Activated naive CD4-positive, alpha-beta T cell treated with anti-CD3 and anti-CD28 coated beads for 36 hours (primary cell): ENCODE measurements around the gene SINHCAF. TPM values are rescaled to one million over a fixed set of nuclear protein-coding genes. Genes with fewer than 3 reads are reported as not detected.

ENCODE experiments used
- CTCF ChIA-PET: fragments of 350-600 bp; sonication (Branson Sonifier 250); formaldehyde crosslinking; loops from one replicate; lab custom pipeline; 2021; ENCODE audit warnings: antibody characterized with exemption; lab: Charles Lee
- DNase-seq: peaks from one replicate; pipeline ENCODE4 v3.0.0-alpha.2; 2020
- H3K27ac Mint-ChIP-seq: one replicate; pipeline ENCODE4 v1.8.0; 2021; ENCODE audit warnings: mild to moderate bottlenecking, mixed read lengths
- H3K27me3 Mint-ChIP-seq: one replicate; pipeline ENCODE4 v1.8.0; 2021; ENCODE audit warnings: low read depth, mixed read lengths
- H3K36me3 Mint-ChIP-seq: one replicate; pipeline ENCODE4 v1.8.0; 2021; ENCODE audit warnings: low read depth, mixed read lengths
- H3K4me1 Mint-ChIP-seq: one replicate; pipeline ENCODE4 v1.8.0; 2021; ENCODE audit warnings: low read depth, mixed read lengths
- H3K4me3 Mint-ChIP-seq: one replicate; pipeline ENCODE4 v1.8.0; 2021; ENCODE audit warnings: mild to moderate bottlenecking, moderate library complexity, mixed read lengths
- H3K9me3 Mint-ChIP-seq: one replicate; pipeline ENCODE4 v1.8.0; 2021; ENCODE audit warnings: mixed read lengths
- intact Hi-C: fragments of 100-400 bp; cut with micrococcal nuclease; formaldehyde crosslinking; loops from one replicate; pipeline ENCODE4 v1.15.1; 2023
- total RNA-seq, 2 experiments: library from RNA; stranded (reverse); gene quantifications; one replicate each; pipeline ENCODE4 v1.2.3, GENCODE V29; 2021

SINHCAF gene
- total RNA-seq, 2 experiments from 2014 or later: 158 to 169 TPM

- no peaks in the 10 kb centered on the region for H3K27me3 Mint-ChIP-seq
- CTCF ChIA-PET: interaction anchor here (0.6 to 2.9 kb wide), 8 partner anchors 34 to 377 kb away, joined by 3 to 13 read pairs (median 4); no protein-coding TSS in a partner anchor
- H3K4me3 Mint-ChIP-seq: peak overlapping the region; percentile 38
- intact Hi-C loops: loop anchor here (2.0 kb wide), 4 partner anchors 35 to 245 kb away; partner anchors contain the start of gene SINHCAF
- peak overlapping the region; percentile 19 for H3K27ac Mint-ChIP-seq
- no peaks in the 10 kb centered on the region for H3K36me3 Mint-ChIP-seq
- peaks cover 14% of the 10 kb centered on the region for H3K4me1 Mint-ChIP-seq
- peak; percentile 9 for DNase-seq
- no peaks in the 10 kb centered on the region for H3K9me3 Mint-ChIP-seq
Measured at GRCh38 chr12:31362115-31362758, 36.3 kb upstream of the SINHCAF start.

DNA sequence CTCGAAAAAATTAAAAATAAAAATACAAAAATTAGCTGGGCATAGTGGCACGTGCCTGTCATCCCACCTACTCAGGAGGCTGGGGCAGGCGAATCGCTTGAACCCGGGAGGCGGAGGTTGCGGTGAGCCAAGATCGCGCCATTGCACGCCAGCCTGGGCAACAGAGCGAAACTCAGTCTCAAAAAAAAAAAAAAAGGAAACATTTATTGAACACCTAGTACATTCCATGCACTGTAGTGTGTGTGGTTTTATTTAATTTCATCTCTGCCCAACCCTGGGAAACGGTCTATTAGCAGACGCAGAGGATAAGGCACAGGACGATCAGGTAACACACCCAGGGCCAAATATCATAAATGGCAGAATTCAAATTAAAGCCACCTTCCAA lies 35.8 kb upstream of the SINHCAF start:
- CTCF ChIA-PET: interaction anchor here (1.6 kb wide), 1 partner anchor 110 kb away, joined by 7 read pairs; no protein-coding TSS in a partner anchor
- no peaks in the 10 kb centered on the region for H3K36me3 Mint-ChIP-seq
- H3K27me3 Mint-ChIP-seq: no peaks in the 10 kb centered on the region
- H3K27ac Mint-ChIP-seq: no peak overlapping the region
- intact Hi-C loops: loop anchor here (2.0 kb wide), 4 partner anchors 35 to 245 kb away; partner anchors contain the start of gene SINHCAF
- no peak for DNase-seq
- no peaks in the 10 kb centered on the region for H3K9me3 Mint-ChIP-seq
- peaks cover 14% of the 10 kb centered on the region for H3K4me1 Mint-ChIP-seq
- no peak overlapping the region for H3K4me3 Mint-ChIP-seq

GRCh38 chr12:31355747-31356107 lies 29.8 kb upstream of the SINHCAF start:
- H3K4me3 Mint-ChIP-seq: no peak overlapping the region
- H3K9me3 Mint-ChIP-seq: no peaks in the 10 kb centered on the region
- no peak for DNase-seq
- H3K27ac Mint-ChIP-seq: no peak overlapping the region
- intact Hi-C loops: no loop called here
- peaks cover 5% of the 10 kb centered on the region for H3K27me3 Mint-ChIP-seq
- CTCF ChIA-PET: interaction anchor here (0.8 kb wide), 1 partner anchor 84 kb away, joined by 3 read pairs; no protein-coding TSS in a partner anchor
- H3K36me3 Mint-ChIP-seq: no peaks in the 10 kb centered on the region
- no peaks in the 10 kb centered on the region for H3K4me1 Mint-ChIP-seq

GRCh38 chr12:31353750-31354708 lies 28.1 kb upstream of the SINHCAF start:
- Mint-ChIP-seq H3K27me3 (peaks cover 5% of the 10 kb centered on the region), H3K9me3 (no peaks in the 10 kb centered on the region), H3K4me1 (no peaks in the 10 kb centered on the region), H3K36me3 (no peaks in the 10 kb centered on the region), H3K27ac (no peak overlapping the region), H3K4me3 (no peak overlapping the region)
- CTCF ChIA-PET: no interaction called here
- no peak for DNase-seq
- intact Hi-C loops: no loop called here

- Mint-ChIP-seq H3K36me3 (no peaks in the 10 kb centered on the region), H3K4me3 (no peak overlapping the region), H3K27ac (no peak overlapping the region), H3K9me3 (no peaks in the 10 kb centered on the region), H3K27me3 (no peaks in the 10 kb centered on the region), H3K4me1 (no peaks in the 10 kb centered on the region)
- no peak for DNase-seq
- CTCF ChIA-PET: no interaction called here
- intact Hi-C loops: no loop called here
Measured at GRCh38 chr12:31346267-31346666, 20.3 kb upstream of the SINHCAF start.

- intact Hi-C loops: no loop called here
- Mint-ChIP-seq H3K4me1 (no peaks in the 10 kb centered on the region), H3K4me3 (no peak overlapping the region), H3K36me3 (no peaks in the 10 kb centered on the region), H3K9me3 (no peaks in the 10 kb centered on the region), H3K27ac (no peak overlapping the region), H3K27me3 (no peaks in the 10 kb centered on the region)
- DNase-seq: no peak
- CTCF ChIA-PET: no interaction called here
Measured at GRCh38 chr12:31343139-31343538, 17.2 kb upstream of the SINHCAF start.

DNA sequence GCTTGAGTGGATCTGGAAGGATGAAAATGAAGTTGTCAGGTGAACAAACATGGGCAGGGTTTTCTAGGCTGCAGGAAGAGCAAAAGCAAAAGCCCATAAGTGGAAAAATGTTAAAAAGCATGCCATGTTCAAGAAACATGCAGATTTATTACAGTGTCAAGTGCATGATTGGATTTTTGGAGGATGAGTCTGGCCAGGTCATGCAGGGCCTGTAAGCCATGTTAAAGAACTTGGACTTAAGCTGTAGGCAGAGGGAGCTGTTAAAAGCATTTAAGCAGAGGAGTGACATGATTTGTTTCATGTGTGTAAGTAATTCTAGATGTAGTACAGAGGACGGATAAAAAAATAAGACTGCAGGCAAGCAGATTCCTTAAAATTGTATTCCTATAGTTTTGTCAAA lies 16.3 kb upstream of the SINHCAF start:
- Mint-ChIP-seq H3K27ac (no peak overlapping the region), H3K9me3 (no peaks in the 10 kb centered on the region), H3K4me3 (no peak overlapping the region), H3K36me3 (no peaks in the 10 kb centered on the region), H3K4me1 (no peaks in the 10 kb centered on the region), H3K27me3 (no peaks in the 10 kb centered on the region)
- CTCF ChIA-PET: interaction anchor here (1.0 kb wide), 1 partner anchor 70 kb away, joined by 4 read pairs; no protein-coding TSS in a partner anchor
- intact Hi-C loops: no loop called here
- DNase-seq: no peak

- H3K4me1 Mint-ChIP-seq: no peaks in the 10 kb centered on the region
- intact Hi-C loops: no loop called here
- no peak for DNase-seq
- no peak overlapping the region for H3K27ac Mint-ChIP-seq
- no peak overlapping the region for H3K4me3 Mint-ChIP-seq
- no peaks in the 10 kb centered on the region for H3K9me3 Mint-ChIP-seq
- H3K36me3 Mint-ChIP-seq: no peaks in the 10 kb centered on the region
- no peaks in the 10 kb centered on the region for H3K27me3 Mint-ChIP-seq
- CTCF ChIA-PET: no interaction called here
Measured at GRCh38 chr12:31339831-31340622, 14.1 kb upstream of the SINHCAF start.

- no peak overlapping the region for H3K4me3 Mint-ChIP-seq
- H3K27me3 Mint-ChIP-seq: no peaks in the 10 kb centered on the region
- no peaks in the 10 kb centered on the region for H3K36me3 Mint-ChIP-seq
- no peak overlapping the region for H3K27ac Mint-ChIP-seq
- no peaks in the 10 kb centered on the region for H3K4me1 Mint-ChIP-seq
- CTCF ChIA-PET: interaction anchor here (0.6 to 0.7 kb wide), 2 partner anchors 37 to 662 kb away, joined by 3 to 4 read pairs; no protein-coding TSS in a partner anchor
- H3K9me3 Mint-ChIP-seq: no peaks in the 10 kb centered on the region
- intact Hi-C loops: no loop called here
- no peak for DNase-seq
Measured at GRCh38 chr12:31337952-31338351, 12.0 kb upstream of the SINHCAF start.

DNA sequence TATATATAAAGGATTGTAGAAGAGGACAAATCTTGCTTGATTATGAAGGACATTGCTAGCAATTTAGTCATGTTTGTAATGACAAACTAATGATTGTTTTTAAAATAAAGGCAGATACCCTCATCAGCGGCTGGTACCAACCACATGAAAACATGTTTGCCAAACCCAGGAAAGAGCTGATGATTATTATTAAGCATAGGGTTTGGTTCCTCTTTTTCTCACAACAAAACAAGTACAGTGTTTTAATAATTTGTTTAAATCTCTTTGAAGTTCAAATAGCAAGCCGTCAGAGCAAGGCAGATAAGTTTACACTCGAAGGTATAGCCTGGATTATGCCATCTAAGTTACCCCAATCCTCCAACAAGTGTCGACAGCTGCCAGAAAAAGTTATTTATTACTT lies 5.3 kb upstream of the SINHCAF start:
- CTCF ChIA-PET: interaction anchor here (1.2 kb wide), 1 partner anchor 58 kb away, joined by 4 read pairs; no protein-coding TSS in a partner anchor

GRCh38 chr12:31326736-31327659 lies 1.0 kb upstream of the SINHCAF start:
- peak overlapping the region; percentile 96 for H3K4me3 Mint-ChIP-seq
- CTCF ChIA-PET: interaction anchor here (0.6 to 1.7 kb wide), 2 partner anchors 42 to 56 kb away, joined by 4 to 5 read pairs; no protein-coding TSS in a partner anchor

More for the DNA sequence above, 5.3 kb upstream of the SINHCAF start:
- DNase-seq: no peak
- H3K36me3 Mint-ChIP-seq: no peaks in the 10 kb centered on the region
- H3K27ac Mint-ChIP-seq: no peak overlapping the region
- no peaks in the 10 kb centered on the region for H3K27me3 Mint-ChIP-seq
- peaks cover 7% of the 10 kb centered on the region for H3K4me1 Mint-ChIP-seq
- intact Hi-C loops: no loop called here
- no peak overlapping the region for H3K4me3 Mint-ChIP-seq
- H3K9me3 Mint-ChIP-seq: no peaks in the 10 kb centered on the region

More at GRCh38 chr12:31326736-31327659, 1.0 kb upstream of the SINHCAF start:
- DNase-seq: no peak
- Mint-ChIP-seq H3K4me1 (peaks cover 11% of the 10 kb centered on the region), H3K27ac (no peak overlapping the region), H3K9me3 (no peaks in the 10 kb centered on the region), H3K27me3 (no peaks in the 10 kb centered on the region), H3K36me3 (peaks cover 23% of the 10 kb centered on the region)
- intact Hi-C loops: loop anchor here (1.0 to 10.0 kb wide), 14 partner anchors 10 to 1348 kb away; partner anchors contain the start of genes BICD1, CAPRIN2, DDX11 and DENND5B
